ENCODE measurements around the gene TP73. TPM values are rescaled to one million over a fixed set of nuclear protein-coding genes. Genes with fewer than 3 reads are reported as not detected.

TP73 gene
- total RNA-seq, 1 experiment from 2014 or later: 0.54 TPM

DNA sequence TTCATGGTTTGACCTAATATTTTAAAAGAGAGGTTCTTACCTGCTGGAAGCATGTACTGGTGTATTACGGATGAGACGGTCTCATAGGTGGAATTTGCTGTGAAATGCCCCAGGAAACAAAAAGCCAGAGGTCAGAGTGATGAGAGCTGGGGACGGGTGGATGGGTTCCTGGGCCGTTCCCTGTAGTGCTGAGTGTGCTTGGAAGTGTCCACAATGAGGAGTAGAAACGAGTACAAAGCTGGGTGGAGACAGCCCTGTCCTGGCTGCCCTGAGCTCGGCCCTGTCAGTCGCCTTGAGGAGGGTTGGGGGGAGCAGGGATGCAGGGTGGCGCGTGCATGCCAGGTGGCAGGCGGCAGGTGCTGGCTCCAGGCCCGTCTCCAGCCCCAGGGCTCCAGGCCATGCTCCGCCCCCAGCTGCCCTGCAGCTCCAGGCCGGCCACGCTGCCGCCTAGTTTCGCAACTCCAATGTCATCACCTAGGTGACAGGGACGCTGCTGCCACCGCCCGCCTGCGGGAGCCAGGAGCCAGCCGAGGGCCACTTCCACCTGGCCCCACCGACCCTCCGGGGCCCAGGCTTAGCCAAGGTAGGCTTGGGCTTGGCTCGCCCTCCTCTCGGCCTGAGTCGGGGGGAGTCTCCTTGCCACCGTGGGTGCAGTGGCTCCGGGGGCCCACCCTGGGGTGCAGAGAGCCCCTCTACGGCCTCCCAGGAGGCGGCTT is 16.4 kb downstream of the TP73 start:
- intact Hi-C loops (cut with micrococcal nuclease; ENCODE audit: unreplicated experiment): no loop called here
- H3K27ac Mint-ChIP-seq (ENCODE audit: unreplicated experiment): peak overlapping the region; percentile 42
- TF ChIP-seq, protein P1, sequence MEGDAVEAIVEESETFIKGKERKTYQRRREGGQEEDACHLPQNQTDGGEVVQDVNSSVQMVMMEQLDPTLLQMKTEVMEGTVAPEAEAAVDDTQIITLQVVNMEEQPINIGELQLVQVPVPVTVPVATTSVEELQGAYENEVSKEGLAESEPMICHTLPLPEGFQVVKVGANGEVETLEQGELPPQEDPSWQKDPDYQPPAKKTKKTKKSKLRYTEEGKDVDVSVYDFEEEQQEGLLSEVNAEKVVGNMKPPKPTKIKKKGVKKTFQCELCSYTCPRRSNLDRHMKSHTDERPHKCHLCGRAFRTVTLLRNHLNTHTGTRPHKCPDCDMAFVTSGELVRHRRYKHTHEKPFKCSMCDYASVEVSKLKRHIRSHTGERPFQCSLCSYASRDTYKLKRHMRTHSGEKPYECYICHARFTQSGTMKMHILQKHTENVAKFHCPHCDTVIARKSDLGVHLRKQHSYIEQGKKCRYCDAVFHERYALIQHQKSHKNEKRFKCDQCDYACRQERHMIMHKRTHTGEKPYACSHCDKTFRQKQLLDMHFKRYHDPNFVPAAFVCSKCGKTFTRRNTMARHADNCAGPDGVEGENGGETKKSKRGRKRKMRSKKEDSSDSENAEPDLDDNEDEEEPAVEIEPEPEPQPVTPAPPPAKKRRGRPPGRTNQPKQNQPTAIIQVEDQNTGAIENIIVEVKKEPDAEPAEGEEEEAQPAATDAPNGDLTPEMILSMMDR (IDR thresholded peaks at IDR 0.05; ENCODE audit: unreplicated experiment): no peak
- CTCF ChIA-PET: interaction anchor here (0.9 kb wide), 1 partner anchor 22 kb away, joined by 3 read pairs; no protein-coding TSS in a partner anchor
- peak; percentile 91 for DNase-seq
- peaks cover 68% of the 10 kb centered on the region for H3K27me3 Mint-ChIP-seq (ENCODE audit: unreplicated experiment)
- H3K36me3 Mint-ChIP-seq (ENCODE audit: insufficient read depth, unreplicated experiment): no peaks in the 10 kb centered on the region
- BruUV-seq (replicated peaks): no TSS peak
- no peak overlapping the region for H3K4me3 Mint-ChIP-seq (ENCODE audit: low read depth, unreplicated experiment)
- no peaks in the 10 kb centered on the region for H3K9me3 Mint-ChIP-seq (ENCODE audit: low read depth, unreplicated experiment)
- H3K4me1 Mint-ChIP-seq (ENCODE audit: low read depth, unreplicated experiment): peaks cover 21% of the 10 kb centered on the region

DNA sequence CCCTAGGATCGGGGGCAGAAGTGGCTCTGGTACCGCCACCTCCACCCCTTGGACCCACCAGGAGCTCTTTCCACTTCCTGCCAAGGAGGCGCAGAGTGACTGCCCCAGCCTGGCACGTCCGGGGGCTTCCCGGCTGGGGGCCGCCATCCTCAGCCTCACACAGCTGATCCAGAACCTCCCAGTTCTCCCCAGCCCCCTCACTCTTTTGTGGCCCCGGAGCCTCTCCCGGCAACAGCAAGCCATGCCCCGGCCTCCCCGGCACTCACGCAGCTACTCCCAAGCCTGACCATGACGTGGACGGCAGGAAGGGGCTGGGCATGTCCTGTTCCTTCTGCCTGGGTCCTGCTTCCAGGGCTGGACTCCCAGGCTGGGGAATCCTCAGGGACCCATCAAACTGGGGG is 17.1 kb downstream of the TP73 start:
- Mint-ChIP-seq H3K9me3 (ENCODE audit: low read depth, unreplicated experiment) (no peaks in the 10 kb centered on the region), H3K27ac (ENCODE audit: unreplicated experiment) (no peak overlapping the region), H3K36me3 (ENCODE audit: insufficient read depth, unreplicated experiment) (no peaks in the 10 kb centered on the region), H3K27me3 (ENCODE audit: unreplicated experiment) (peaks cover 70% of the 10 kb centered on the region), H3K4me1 (ENCODE audit: low read depth, unreplicated experiment) (peaks cover 21% of the 10 kb centered on the region), H3K4me3 (ENCODE audit: low read depth, unreplicated experiment) (no peak overlapping the region)
- intact Hi-C loops (cut with micrococcal nuclease; ENCODE audit: unreplicated experiment): no loop called here
- no peak for DNase-seq
- CTCF ChIA-PET: no interaction called here
- TF ChIP-seq, protein P1 (IDR thresholded peaks at IDR 0.05; ENCODE audit: unreplicated experiment): no peak
- BruUV-seq (replicated peaks): no TSS peak

DNA sequence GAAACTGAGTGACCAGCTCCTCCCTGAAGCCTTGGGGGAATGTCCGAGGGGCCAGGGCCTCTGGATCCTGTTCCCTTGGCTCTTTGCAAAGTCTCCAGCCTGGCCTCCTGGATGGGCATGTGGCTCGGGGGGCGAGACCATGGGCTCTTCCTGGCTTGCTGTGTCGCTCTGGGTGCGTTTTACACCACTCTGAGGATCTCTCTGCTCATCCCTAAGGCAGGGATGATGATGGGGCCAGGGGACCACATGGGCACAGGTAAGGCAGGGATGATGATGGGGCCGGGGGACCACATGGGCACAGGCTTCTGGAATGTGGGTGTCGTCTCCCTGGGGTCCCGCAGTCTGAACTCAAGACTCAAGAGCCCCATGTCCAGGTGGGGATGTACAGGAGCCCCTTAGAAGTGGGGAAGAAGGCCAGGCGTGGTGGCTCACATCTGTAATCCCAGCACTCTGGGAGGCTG is 17.7 kb downstream of the TP73 start:
- Mint-ChIP-seq H3K36me3 (ENCODE audit: insufficient read depth, unreplicated experiment) (no peaks in the 10 kb centered on the region), H3K27ac (ENCODE audit: unreplicated experiment) (no peak overlapping the region), H3K4me1 (ENCODE audit: low read depth, unreplicated experiment) (peaks cover 21% of the 10 kb centered on the region), H3K4me3 (ENCODE audit: low read depth, unreplicated experiment) (no peak overlapping the region), H3K9me3 (ENCODE audit: low read depth, unreplicated experiment) (no peaks in the 10 kb centered on the region), H3K27me3 (ENCODE audit: unreplicated experiment) (peaks cover 70% of the 10 kb centered on the region)
- TF ChIP-seq, protein P1 (IDR thresholded peaks at IDR 0.05; ENCODE audit: unreplicated experiment): no peak
- DNase-seq: no peak
- BruUV-seq (replicated peaks): no TSS peak
- CTCF ChIA-PET: no interaction called here
- intact Hi-C loops (cut with micrococcal nuclease; ENCODE audit: unreplicated experiment): no loop called here

DNA sequence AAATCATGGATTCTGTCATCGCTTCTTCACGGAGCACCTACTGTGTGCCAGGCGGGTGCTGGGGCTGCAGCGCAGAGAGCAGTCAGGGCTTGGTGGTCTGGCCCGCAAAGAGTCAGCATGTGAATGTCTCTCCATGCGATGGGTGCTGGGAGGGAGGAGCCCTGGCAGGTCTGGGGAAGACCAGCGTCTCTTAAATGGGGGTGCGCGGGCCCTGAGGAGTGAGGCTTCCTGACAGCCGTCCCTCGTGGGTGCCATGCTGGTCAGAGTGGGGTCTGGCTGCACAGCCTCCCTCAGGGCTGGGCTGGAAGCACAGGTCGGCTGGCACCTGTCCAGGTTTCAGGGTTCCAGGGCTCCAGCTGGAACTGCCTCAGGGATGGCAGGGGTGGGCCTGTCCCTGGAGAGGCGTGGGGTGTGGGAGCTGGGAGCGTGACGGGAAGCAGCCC is 18.5 kb downstream of the TP73 start:
- intact Hi-C loops (cut with micrococcal nuclease; ENCODE audit: unreplicated experiment): no loop called here
- BruUV-seq (replicated peaks): no TSS peak
- no peak for DNase-seq
- peaks cover 21% of the 10 kb centered on the region for H3K4me1 Mint-ChIP-seq (ENCODE audit: low read depth, unreplicated experiment)
- TF ChIP-seq, protein P1 (IDR thresholded peaks at IDR 0.05; ENCODE audit: unreplicated experiment): no peak
- CTCF ChIA-PET: no interaction called here
- H3K36me3 Mint-ChIP-seq (ENCODE audit: insufficient read depth, unreplicated experiment): no peaks in the 10 kb centered on the region
- H3K9me3 Mint-ChIP-seq (ENCODE audit: low read depth, unreplicated experiment): no peaks in the 10 kb centered on the region
- H3K27ac Mint-ChIP-seq (ENCODE audit: unreplicated experiment): no peak overlapping the region
- no peak overlapping the region for H3K4me3 Mint-ChIP-seq (ENCODE audit: low read depth, unreplicated experiment)
- peaks cover 70% of the 10 kb centered on the region for H3K27me3 Mint-ChIP-seq (ENCODE audit: unreplicated experiment)
